Measurements from ENCODE around the gene BICC1.

- TF ChIP-seq CTCF (IDR thresholded peaks at IDR 0.05): no peak
- TF ChIP-seq POLR2A (IDR thresholded peaks at IDR 0.05): no peak
- no peak for TF ChIP-seq POLR2AphosphoS5 (IDR thresholded peaks at IDR 0.05)
Measured at GRCh38 chr10:58608351-58608750, 95.7 kb downstream of the BICC1 start.
